Measurements from ENCODE around the gene INPP5B.
"Not testable (repeated sequence)": the region's sequence is repeated elsewhere in the genome, so short reads cannot be mapped to it uniquely, and the experiment has no call there.

Gene INPP5B

GRCh38 chr1:37947364-37947763, 511 bp upstream of the INPP5B start:
- DNase-seq (ENCODE audit: low spot score): no peak

- no peak for DNase-seq (ENCODE audit: low spot score)
Measured at GRCh38 chr1:37945743-37946702, 830 bp downstream of the INPP5B start.

GRCh38 chr1:37945251-37945650, 1.6 kb downstream of the INPP5B start:
- DNase-seq (ENCODE audit: low spot score): no peak

GRCh38 chr1:37944816-37945215, 2.0 kb downstream of the INPP5B start:
- DNase-seq (ENCODE audit: low spot score): no peak

GRCh38 chr1:37944086-37944763, 2.6 kb downstream of the INPP5B start:
- no peak for DNase-seq (ENCODE audit: low spot score)

GRCh38 chr1:37940299-37940947, 6.4 kb downstream of the INPP5B start:
- no peak for DNase-seq (ENCODE audit: low spot score)

GRCh38 chr1:37936760-37937159, 10.1 kb downstream of the INPP5B start:
- DNase-seq (ENCODE audit: low spot score): not testable (repeated sequence)

GRCh38 chr1:37932759-37933158, 14.1 kb downstream of the INPP5B start:
- no peak for DNase-seq (ENCODE audit: low spot score)

GRCh38 chr1:37931361-37932158, 15.3 kb downstream of the INPP5B start:
- DNase-seq (ENCODE audit: low spot score): peak; percentile 96

- DNase-seq (ENCODE audit: low spot score): peak; percentile 12
Measured at GRCh38 chr1:37931102-37931360, 15.8 kb downstream of the INPP5B start.

- no peak for DNase-seq (ENCODE audit: low spot score)
Measured at GRCh38 chr1:37930246-37931101, 16.4 kb downstream of the INPP5B start.

- DNase-seq (ENCODE audit: low spot score): no peak
Measured at GRCh38 chr1:37926038-37926924, 20.6 kb downstream of the INPP5B start.

- DNase-seq (ENCODE audit: low spot score): no peak
Measured at GRCh38 chr1:37925316-37925715, 21.5 kb downstream of the INPP5B start.

- no peak for DNase-seq (ENCODE audit: low spot score)
Measured at GRCh38 chr1:37923551-37923889, 23.3 kb downstream of the INPP5B start.

- DNase-seq (ENCODE audit: low spot score): no peak
Measured at GRCh38 chr1:37922767-37923550, 23.9 kb downstream of the INPP5B start.

- DNase-seq (ENCODE audit: low spot score): no peak
Measured at GRCh38 chr1:37919277-37919676, 27.6 kb downstream of the INPP5B start.

- no peak for DNase-seq (ENCODE audit: low spot score)
Measured at GRCh38 chr1:37915476-37916093, 31.3 kb downstream of the INPP5B start.

- DNase-seq (ENCODE audit: low spot score): no peak
Measured at GRCh38 chr1:37914719-37915475, 32.0 kb downstream of the INPP5B start.

Measured in CD4-positive, alpha-beta T cell treated with Interleukin-2 at 100 ng/mL for 4 hours (primary cell).